Keratinocyte (primary cell): ENCODE data around the gene WDFY1.

ENCODE experiments used
- CTCF ChIP-seq, 3 experiments: IDR thresholded peaks in 1 of 3; conservative IDR thresholded peaks in 1 of 3; optimal IDR thresholded peaks in 1 of 3; 2 replicates in 2 of 3; 3 replicates in 1 of 3; pipeline versions ENCODE3 to v1.5.1; 2011; ENCODE audit warnings: low read length in 3 of 3, mild to moderate bottlenecking in 3 of 3, moderate library complexity in 2 of 3, control low read depth in 1 of 3, inconsistent platforms in 1 of 3; ENCODE audit not compliant: insufficient read depth in 2 of 3; ENCODE audit errors: extremely low read depth in 1 of 3
- EZH2 ChIP-seq: IDR thresholded peaks from one replicate; pipeline ENCODE4 v1.6.1; 2012; ENCODE audit warnings: inconsistent platforms, mild to moderate bottlenecking, low read length, moderate library complexity

GRCh38 chr2:223856021-223856420, 89.1 kb downstream of the WDFY1 start:
- TF ChIP-seq CTCF (optimal IDR thresholded peaks at IDR 0.05 in 1 of 3, IDR thresholded peaks at IDR 0.05 in 1 of 3, conservative IDR thresholded peaks at IDR 0.05 in 1 of 3; ENCODE audit: extremely low read depth in 1 of 3, insufficient read depth in 2 of 3, low read length in 3 of 3) (no peak), EZH2 (no peak)
